B cell (primary cell): Measurements from ENCODE around the gene KIAA1328. TPM values are rescaled to one million over a fixed set of nuclear protein-coding genes. Genes with fewer than 3 reads are reported as not detected.

Experiments used
- ATAC-seq: fragments of 200-7000 bp; cut with Tn5 transposase; one replicate; pipeline ENCODE4 v1.10.0; 2021; ENCODE audit warnings: low read depth, mild to moderate bottlenecking, moderate number of reproducible peaks, moderate library complexity
- CTCF ChIA-PET: fragments of 350-600 bp; sonication (Branson Sonifier 250); formaldehyde crosslinking; loops from one replicate; lab custom pipeline; 2021; ENCODE audit warnings: antibody characterized with exemption, inconsistent platforms; lab: Charles Lee
- POLR2A ChIA-PET: fragments of 350-600 bp; sonication (Branson Sonifier 250); formaldehyde crosslinking; loops from one replicate; lab custom pipeline; 2021; ENCODE audit warnings: antibody characterized with exemption; lab: Charles Lee
- DNase-seq: peaks from one replicate; pipeline ENCODE4 v3.0.0; 2013
- H2AFZ ChIP-seq: 2 replicates; pipeline ENCODE4 v1.6.1; 2012; ENCODE audit warnings: mild to moderate bottlenecking, low read depth, low read length; ENCODE audit not compliant: insufficient read depth, poor library complexity, severe bottlenecking
- H3K27ac ChIP-seq, 2 donors: 1 replicate in 1 of 2; 2 replicates in 1 of 2; pipeline ENCODE4 v1.5.1; 2012 to 2013; ENCODE audit warnings: low read length in 2 of 2, mild to moderate bottlenecking in 2 of 2, moderate library complexity in 1 of 2
- H3K27me3 ChIP-seq, 4 experiments: fragments of 200-600 bp in 1 of 4; sonication (generic) in 1 of 4; replicated peaks in 1 of 4; 1 replicate in 2 of 4; 2 replicates in 2 of 4; pipeline versions ENCODE4 v1.6.1 to v1.7.0; 2013 to 2016; ENCODE audit warnings: low read length in 3 of 4, mild to moderate bottlenecking in 2 of 4, mixed read lengths in 1 of 4, moderate library complexity in 1 of 4; ENCODE audit not compliant: insufficient read depth in 4 of 4, control insufficient read depth in 3 of 4; ENCODE audit errors: control extremely low read depth in 1 of 4
- H3K36me3 ChIP-seq, 2 experiments: replicated peaks in 1 of 2; 1 replicate in 1 of 2; 2 replicates in 1 of 2; pipeline versions ENCODE4 v1.6.1 to v1.7.1; 2013; ENCODE audit warnings: low read length in 1 of 2; ENCODE audit not compliant: insufficient read depth in 2 of 2, control insufficient read depth in 1 of 2; ENCODE audit errors: control extremely low read depth in 1 of 2, extremely low read depth in 1 of 2
- H3K4me1 ChIP-seq, 2 donors: fragments of 200-600 bp in 1 of 2; sonication (generic) in 1 of 2; 1 replicate in 1 of 2; 2 replicates in 1 of 2; pipeline versions ENCODE4 v1.5.1 to v1.6.1; 2013 to 2017; ENCODE audit warnings: low read length in 2 of 2; ENCODE audit not compliant: control insufficient read depth in 2 of 2, insufficient read depth in 2 of 2
- H3K4me2 ChIP-seq: replicated peaks from 2 replicates; pipeline ENCODE3; 2012; ENCODE audit warnings: mild to moderate bottlenecking, low read depth, low read length; ENCODE audit not compliant: poor library complexity, severe bottlenecking
- H3K4me3 ChIP-seq, 5 experiments: fragments of 200-600 bp in 1 of 5; sonication (generic) in 1 of 5; 1 replicate in 3 of 5; 2 replicates in 2 of 5; pipeline versions ENCODE4 v1.5.1 to v1.7.0; 2011 to 2016; ENCODE audit warnings: low read length in 4 of 5, mild to moderate bottlenecking in 4 of 5, low read depth in 2 of 5, control low read depth in 1 of 5, moderate library complexity in 1 of 5; ENCODE audit not compliant: insufficient read depth in 1 of 5; ENCODE audit errors: control extremely low read depth in 1 of 5, extremely low read depth in 1 of 5
- H3K79me2 ChIP-seq: fragments of 200-600 bp; sonication (generic); one replicate; pipeline ENCODE4 v1.6.0; 2016; ENCODE audit warnings: low read length; ENCODE audit not compliant: control insufficient read depth, insufficient read depth
- H3K9ac ChIP-seq: fragments of 200-600 bp; sonication (generic); 2 replicates; pipeline ENCODE4 v1.6.1; 2017; ENCODE audit warnings: mild to moderate bottlenecking, low read length, moderate library complexity
- H3K9me3 ChIP-seq, 3 donors: one replicate each; pipeline versions ENCODE4 v1.6.1 to v1.7.1; 2013; ENCODE audit warnings: low read length in 2 of 3; ENCODE audit not compliant: control insufficient read depth in 2 of 3, insufficient read depth in 1 of 3; ENCODE audit errors: control extremely low read depth in 1 of 3
- H4K20me1 ChIP-seq: 2 replicates; pipeline ENCODE4 v1.6.0; 2012; ENCODE audit warnings: mild to moderate bottlenecking, low read length; ENCODE audit not compliant: insufficient read depth, control insufficient read depth, poor library complexity, severe bottlenecking
- H3K27ac Mint-ChIP-seq: one replicate; pipeline ENCODE4 v1.8.0; 2021; ENCODE audit warnings: mixed read lengths
- H3K27me3 Mint-ChIP-seq: one replicate; pipeline ENCODE4 v1.8.0; 2021; ENCODE audit warnings: mixed read lengths
- H3K4me1 Mint-ChIP-seq: one replicate; pipeline ENCODE4 v1.8.0; 2021; ENCODE audit warnings: mixed read lengths
- H3K4me3 Mint-ChIP-seq: one replicate; pipeline ENCODE4 v1.8.0; 2021; ENCODE audit warnings: mixed read lengths
- H3K9me3 Mint-ChIP-seq: one replicate; pipeline ENCODE4 v1.8.0; 2022; ENCODE audit warnings: mixed read lengths; ENCODE audit not compliant: insufficient read depth
- CTCF ChIP-seq: fragments of 200-600 bp; IDR thresholded peaks from one replicate; pipeline ENCODE4 v1.8.0; 2022; ENCODE audit warnings: antibody characterized with exemption, mild to moderate bottlenecking
- EZH2 ChIP-seq: IDR thresholded peaks from 2 replicates; pipeline ENCODE4 v1.6.1; 2012; ENCODE audit warnings: borderline replicate concordance, low read depth, mild to moderate bottlenecking, moderate library complexity, low read length; ENCODE audit not compliant: insufficient read depth, poor library complexity, severe bottlenecking
- WGBS: methylation state at CpG from one replicate; pipeline ENCODE4 v1.1.5; 2013; ENCODE audit warnings: missing lambda C conversion rate; ENCODE audit not compliant: insufficient coverage; 5-methylcytosine and 5-hydroxymethylcytosine counted together
- intact Hi-C: fragments of 100-400 bp; cut with micrococcal nuclease; formaldehyde crosslinking; loops from one replicate; pipeline ENCODE4 v1.10.0; 2022
- polyA plus RNA-seq: library from polyadenylated mRNA; depleted of rRNA; stranded (reverse); fragments of >200 nt; gene quantifications from 2 replicates; pipeline ENCODE4 v1.2.3, GENCODE V29; 2012
- total RNA-seq, 2 donors: library from RNA; stranded (reverse); fragments of 120-200 nt in 1 of 2; gene quantifications; 1 replicate in 1 of 2; 2 replicates in 1 of 2; pipeline versions ENCODE4 v1.2.3 to v1.2.4, GENCODE V29; 2013 to 2022

KIAA1328 gene
- total and polyA plus RNA-seq, 2 donors (not counting 1 experiment from before 2014, with no cell fraction given): 9.1 to 22.1 TPM

- CTCF ChIA-PET: interaction anchor here (0.9 to 1.7 kb wide), 3 partner anchors 14 to 19 kb away, joined by 3 to 4 read pairs (median 4); no protein-coding TSS in a partner anchor
- H3K27ac ChIP-seq: peak overlapping the region; percentile 36 to 81
- Mint-ChIP-seq H3K4me3 (peak overlapping the region; percentile 87), H3K4me1 (peaks cover 37% of the 10 kb centered on the region), H3K27me3 (no peaks in the 10 kb centered on the region), H3K27ac (peak overlapping the region; percentile 87), H3K9me3 (no peaks in the 10 kb centered on the region)
- H3K4me3 ChIP-seq: peak overlapping the region; percentile 53 to 99 (median 79)
- peak overlapping the region; percentile 88 for H3K4me2 ChIP-seq
- 2% methylated on average over 17 of the region's 18 CpGs for WGBS
- TF ChIP-seq EZH2: no peak
- TF ChIP-seq CTCF: no peak
- H2AFZ ChIP-seq: peak overlapping the region; percentile 100
- peak overlapping the region; percentile 94 for H3K9ac ChIP-seq
- H3K9me3 ChIP-seq: no peaks in the 10 kb centered on the region
- H4K20me1 ChIP-seq: no peaks in the 10 kb centered on the region
- DNase-seq (no peak), ATAC-seq (no peak)
- peaks cover 18% of the 10 kb centered on the region for H3K79me2 ChIP-seq
- POLR2A ChIA-PET: no interaction called here
- H3K36me3 ChIP-seq: no peaks in the 10 kb centered on the region
- no peaks in the 10 kb centered on the region for H3K27me3 ChIP-seq
- intact Hi-C loops: loop anchor here (1.0 to 10.0 kb wide), 3 partner anchors 699 to 1333 kb away; partner anchors contain the start of genes ELP2, INO80C, RMP24 and SLC39A6
- H3K4me1 ChIP-seq: peaks cover 19 to 22% of the 10 kb centered on the region in 2 donors
Measured at GRCh38 chr18:36828157-36828629, 734 bp upstream of the KIAA1328 start.
